ENCODE data around the gene HDAC9.

GRCh38 chr7:18472161-18472483 is 23.4 kb upstream of the HDAC9 start:
- no peak for TF ChIP-seq CTCF (IDR thresholded peaks at IDR 0.05)
- TF ChIP-seq POLR2A (IDR thresholded peaks at IDR 0.05) = no peak

Measured in adrenal gland (tissue), 5 donors.